Body of pancreas (tissue), 4 donors: ENCODE results near the gene AKAP13.

ENCODE experiments used
- POLR2A ChIP-seq, 3 donors: fragments of 450-650 bp; IDR thresholded peaks; one replicate each; pipeline ENCODE4 v1.6.1; 2016; ENCODE audit warnings: antibody characterized with exemption in 3 of 3, mild to moderate bottlenecking in 2 of 3
- TF ChIP-seq, protein P1 (sequence below), 7 experiments: fragments of 450-650 bp in 4 of 7; fragments of 200-600 bp in 3 of 7; sonication (generic) in 3 of 7; IDR thresholded peaks; one replicate each; pipeline ENCODE4 v1.5.1; 2016 to 2019; ENCODE audit warnings: antibody characterized with exemption in 7 of 7

GRCh38 chr15:85694091-85694490 is 313.7 kb downstream of the AKAP13 start:
- TF ChIP-seq, protein P1, sequence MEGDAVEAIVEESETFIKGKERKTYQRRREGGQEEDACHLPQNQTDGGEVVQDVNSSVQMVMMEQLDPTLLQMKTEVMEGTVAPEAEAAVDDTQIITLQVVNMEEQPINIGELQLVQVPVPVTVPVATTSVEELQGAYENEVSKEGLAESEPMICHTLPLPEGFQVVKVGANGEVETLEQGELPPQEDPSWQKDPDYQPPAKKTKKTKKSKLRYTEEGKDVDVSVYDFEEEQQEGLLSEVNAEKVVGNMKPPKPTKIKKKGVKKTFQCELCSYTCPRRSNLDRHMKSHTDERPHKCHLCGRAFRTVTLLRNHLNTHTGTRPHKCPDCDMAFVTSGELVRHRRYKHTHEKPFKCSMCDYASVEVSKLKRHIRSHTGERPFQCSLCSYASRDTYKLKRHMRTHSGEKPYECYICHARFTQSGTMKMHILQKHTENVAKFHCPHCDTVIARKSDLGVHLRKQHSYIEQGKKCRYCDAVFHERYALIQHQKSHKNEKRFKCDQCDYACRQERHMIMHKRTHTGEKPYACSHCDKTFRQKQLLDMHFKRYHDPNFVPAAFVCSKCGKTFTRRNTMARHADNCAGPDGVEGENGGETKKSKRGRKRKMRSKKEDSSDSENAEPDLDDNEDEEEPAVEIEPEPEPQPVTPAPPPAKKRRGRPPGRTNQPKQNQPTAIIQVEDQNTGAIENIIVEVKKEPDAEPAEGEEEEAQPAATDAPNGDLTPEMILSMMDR (IDR thresholded peaks at IDR 0.05), result no peak
- TF ChIP-seq POLR2A (IDR thresholded peaks at IDR 0.05), result no peak
